HG03460 (cell line): ENCODE measurements around the gene EPHA8.

ENCODE experiments used
- ATAC-seq: cut with Tn5 transposase; IDR thresholded peaks from one replicate; pipeline ENCODE4 v1.9.1; 2021; ENCODE audit not compliant: unreplicated experiment

The EPHA8 gene

GRCh38 chr1:22641247-22641646, 78.0 kb downstream of the EPHA8 start:
- no peak for ATAC-seq

- no peak for ATAC-seq
Measured at GRCh38 chr1:22641906-22642636, 78.8 kb downstream of the EPHA8 start.

DNA sequence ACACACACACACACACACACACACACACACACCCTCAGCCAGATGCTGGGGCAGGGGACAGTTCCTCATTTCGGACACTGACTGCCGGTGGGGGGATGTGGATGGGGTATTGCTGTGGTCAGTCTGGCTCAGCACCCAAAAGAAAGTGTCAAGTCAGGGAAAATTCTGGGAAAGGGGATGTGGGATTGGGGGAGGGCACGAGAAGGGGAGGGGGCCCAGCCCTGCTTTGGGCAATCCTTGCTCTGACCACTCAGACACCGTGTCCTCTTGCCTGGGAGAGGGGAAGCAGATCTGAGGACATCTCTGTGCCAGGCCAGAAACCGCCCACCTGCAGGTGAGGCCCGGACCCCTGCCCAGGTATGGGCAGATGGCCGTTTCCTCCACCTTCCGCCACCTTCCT, 80.1 kb downstream of the EPHA8 start, which contains the start of gene C1QC:
C1QC (plus strand) TSS at position 253 of the 400 bp plus-strand sequence. CDS start 391 bp downstream, outside the sequence.
- no peak for ATAC-seq

GRCh38 chr1:22643928-22644327, 80.6 kb downstream of the EPHA8 start:
- no peak for ATAC-seq

DNA sequence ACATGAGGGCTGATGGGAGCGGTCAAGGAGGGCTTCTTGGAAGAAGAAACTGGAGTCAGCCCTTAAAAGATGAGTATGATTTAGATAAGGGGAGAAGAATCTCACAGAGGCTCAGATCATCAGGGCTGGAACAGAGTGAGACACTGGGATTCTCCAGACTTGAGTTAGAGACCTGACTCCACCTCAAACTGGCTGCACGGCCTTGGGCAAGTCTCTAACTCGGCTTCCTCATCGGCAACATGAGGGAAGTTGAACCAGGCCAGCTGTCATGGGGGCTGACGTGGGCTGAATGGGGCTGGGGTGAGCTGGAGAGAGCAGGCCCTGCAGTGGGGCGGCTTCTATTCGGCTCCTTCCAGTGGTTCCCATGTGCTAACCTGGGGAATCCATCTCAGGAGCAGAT, 82.6 kb downstream of the EPHA8 start:
- no peak for ATAC-seq

DNA sequence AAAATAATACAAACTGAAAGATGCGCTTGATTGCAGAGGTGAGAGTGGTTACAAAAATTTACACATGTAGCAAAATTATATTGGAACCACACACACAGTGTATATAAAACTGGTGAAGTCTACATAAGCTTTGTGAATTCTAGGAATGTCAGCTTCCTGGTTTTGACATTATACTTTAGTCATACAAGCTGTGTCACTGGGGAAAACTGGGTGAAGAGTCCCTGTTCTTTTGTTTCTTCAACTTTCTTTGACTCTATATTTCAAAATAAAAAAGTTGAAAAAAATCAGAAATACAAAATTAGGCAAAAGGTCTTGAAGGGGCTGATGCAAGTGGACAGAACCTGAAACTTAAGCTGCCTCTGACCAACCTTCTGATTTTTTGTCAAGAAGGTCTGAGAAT, 83.1 kb downstream of the EPHA8 start:
- no peak for ATAC-seq

DNA sequence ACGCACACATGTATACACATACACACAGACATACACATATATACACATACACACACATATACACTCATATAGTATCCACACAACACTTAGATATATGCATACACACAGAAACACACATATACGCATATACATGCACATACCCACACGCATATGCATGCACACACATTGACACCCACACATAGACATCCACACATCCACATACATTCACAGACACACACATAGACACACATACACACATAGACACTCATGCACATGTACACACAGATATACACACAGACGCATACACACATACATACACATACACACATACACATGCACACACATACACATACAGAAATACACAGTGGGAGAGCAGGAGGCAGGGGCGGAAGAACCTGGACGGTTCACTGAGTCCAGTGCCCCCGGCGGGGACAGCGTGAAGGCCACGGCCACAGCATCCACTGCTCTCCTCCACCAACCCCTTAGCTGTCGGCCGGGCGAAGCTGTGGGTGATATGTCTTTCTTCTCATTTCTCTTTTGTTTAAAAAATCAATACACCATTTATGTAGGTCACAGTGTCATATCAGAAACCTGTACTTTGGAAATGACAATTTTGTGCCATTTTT, 86.9 kb downstream of the EPHA8 start:
- no peak for ATAC-seq

DNA sequence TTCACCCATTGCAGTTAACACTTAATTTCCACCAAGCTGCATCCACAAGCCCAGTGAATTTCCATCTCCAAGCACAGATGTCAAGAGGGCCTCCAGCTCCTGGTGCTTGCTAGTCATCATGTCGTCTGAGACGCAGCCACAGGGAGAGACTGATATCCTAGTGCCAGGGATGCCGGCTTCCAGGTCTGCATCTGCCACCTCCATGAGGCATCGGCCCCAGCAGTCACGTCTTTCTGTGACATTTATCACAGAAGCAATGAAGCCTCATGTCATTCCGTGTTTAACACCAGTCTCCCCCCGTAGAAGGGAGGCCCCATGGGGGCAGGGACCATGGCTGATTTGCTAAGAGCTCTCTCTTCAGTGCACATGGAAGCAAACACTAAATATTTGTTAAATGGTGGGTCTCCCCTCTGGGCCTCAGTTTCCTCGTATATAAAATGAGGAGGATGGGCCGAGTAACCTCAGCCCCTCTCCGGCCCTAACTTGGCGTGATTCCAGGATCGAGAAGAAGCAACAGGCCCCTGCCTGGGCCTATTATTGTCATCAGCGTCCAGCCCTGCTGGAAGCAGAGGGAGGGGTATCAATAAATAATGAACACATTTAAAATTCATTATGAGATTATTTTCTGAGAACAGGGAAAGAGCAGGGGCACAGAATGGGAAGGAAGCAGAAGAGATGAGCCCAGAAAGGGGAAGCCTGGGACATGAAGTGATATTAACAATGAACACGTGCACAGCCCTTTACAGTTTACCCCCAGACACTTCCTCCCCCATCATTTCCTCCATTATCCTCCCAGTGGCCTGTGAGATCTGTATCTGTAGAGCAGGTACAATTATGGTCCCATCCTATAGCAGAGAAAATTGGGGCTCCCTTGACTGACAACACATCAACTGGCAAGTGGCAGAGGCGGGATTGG, 88.9 kb downstream of the EPHA8 start:
- no peak for ATAC-seq

DNA sequence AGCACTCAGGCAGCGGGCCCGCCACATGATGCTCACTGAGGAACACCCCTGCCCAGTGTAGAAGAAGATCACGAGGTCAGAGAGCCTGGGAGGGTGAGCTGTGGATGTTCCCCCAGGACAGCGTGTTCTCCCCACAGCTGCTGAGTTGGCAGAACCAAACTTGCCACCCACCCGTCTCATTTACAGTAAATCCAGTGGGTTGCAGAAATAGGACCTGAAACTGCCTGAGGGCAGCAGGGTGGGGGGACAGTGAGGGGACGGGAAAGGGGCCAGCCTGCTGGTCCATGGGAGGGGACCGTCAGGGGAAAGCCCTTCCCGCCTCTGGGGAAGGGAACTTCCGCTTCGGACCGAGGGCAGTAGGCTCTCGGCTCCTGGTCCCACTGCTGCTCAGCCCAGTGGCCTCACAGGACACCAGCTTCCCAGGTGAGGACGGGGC, 89.6 kb downstream of the EPHA8 start, which contains the start of gene C1QB:
C1QB (plus strand) TSS at position 356 of the 436 bp plus-strand sequence. CDS start 6,227 bp downstream, outside the sequence.
- no peak for ATAC-seq
